Limb (tissue), 2 donors: ENCODE data around the gene PLGRKT.
"Not testable (repeated sequence)": the region's sequence is repeated elsewhere in the genome, so short reads cannot be mapped to it uniquely, and the experiment has no call there.

Experiments used
- DNase-seq, 2 donors: peaks; one replicate each; pipeline ENCODE4 v3.0.0-alpha.2; 2016; ENCODE audit errors: extremely low spot score in 2 of 2

Gene PLGRKT

GRCh38 chr9:5384436-5384835 is 53.3 kb downstream of the PLGRKT start:
- DNase-seq: no peak

DNA sequence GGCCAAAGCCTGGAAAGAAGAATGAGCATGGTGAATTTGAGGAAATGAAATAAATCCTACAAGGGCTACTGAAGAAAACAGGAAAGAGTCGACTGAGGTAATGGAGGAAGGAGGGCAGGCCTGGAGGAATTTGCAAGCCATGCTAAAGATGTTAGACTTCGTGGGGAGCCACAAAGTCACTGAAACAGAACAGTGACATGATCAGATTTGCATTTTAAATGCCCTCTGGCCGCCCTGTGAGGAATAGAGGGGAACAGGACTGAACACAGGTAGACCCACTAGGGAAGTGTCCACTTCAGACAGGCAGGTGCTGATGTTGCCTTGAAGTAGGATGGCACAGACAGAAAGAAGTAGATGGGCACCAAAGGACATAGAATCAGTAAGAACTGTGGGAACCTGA is 55.2 kb downstream of the PLGRKT start:
- no peak for DNase-seq

- no peak for DNase-seq
Measured at GRCh38 chr9:5375790-5376477, 61.8 kb downstream of the PLGRKT start.

DNA sequence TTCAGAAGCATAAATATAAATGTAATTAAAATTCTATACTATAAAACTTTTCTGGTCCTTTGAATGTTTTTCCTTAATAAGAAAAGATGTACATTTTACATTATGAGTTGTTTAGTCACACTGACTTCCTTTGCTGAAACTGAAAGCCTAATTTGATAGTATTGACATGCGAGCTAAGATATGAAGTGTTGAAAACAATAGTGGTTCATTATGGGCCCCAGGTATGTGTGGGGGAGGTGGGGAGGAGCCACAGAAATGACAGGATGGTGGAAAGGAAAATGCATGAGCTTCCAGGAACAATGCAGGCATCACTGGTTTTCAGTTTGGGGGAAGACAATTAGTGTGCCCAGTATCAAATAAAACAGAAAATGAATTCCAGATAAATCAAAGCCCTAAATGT is 62.6 kb downstream of the PLGRKT start:
- DNase-seq: no peak

GRCh38 chr9:5364294-5365024 is 73.3 kb downstream of the PLGRKT start:
- DNase-seq: no peak

- peak in 1 of 2 donors; percentile 16 for DNase-seq
Measured at GRCh38 chr9:5361326-5362010, 76.3 kb downstream of the PLGRKT start.

- no peak for DNase-seq
Measured at GRCh38 chr9:5360341-5360740, 77.4 kb downstream of the PLGRKT start.

DNA sequence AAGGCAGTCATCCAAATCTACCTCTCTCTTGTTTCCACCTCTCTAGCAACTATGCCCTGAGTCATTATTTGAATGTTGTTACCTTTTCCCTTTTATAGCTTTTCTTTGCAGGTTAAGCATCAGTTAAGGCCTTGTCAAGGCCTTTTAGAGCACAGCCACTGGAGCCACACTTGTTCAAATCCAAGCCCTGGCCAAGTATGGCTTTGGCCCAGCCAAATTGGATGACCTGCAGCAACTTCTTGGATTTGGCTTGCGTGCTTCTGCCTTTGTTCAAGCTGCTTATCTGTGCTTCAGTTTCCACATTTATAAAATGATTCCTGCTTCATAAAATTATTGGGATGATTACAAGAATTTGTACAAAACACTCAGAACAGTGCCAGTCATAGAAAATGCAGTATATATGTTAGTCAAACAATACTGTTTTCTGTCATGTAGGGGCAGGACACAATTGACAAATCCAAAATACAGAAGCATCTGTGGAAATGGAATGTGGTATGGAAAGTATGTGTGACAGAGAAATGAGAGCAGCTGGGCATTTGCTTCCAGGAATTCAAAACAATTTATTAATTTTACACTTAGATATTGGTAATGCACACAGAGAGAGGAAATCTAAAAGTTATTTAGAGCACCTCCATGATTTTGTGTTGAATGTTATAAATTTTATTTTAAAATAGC is 80.2 kb downstream of the PLGRKT start:
- DNase-seq: peak in 1 of 2 donors; percentile 7

- no peak for DNase-seq
Measured at GRCh38 chr9:5355817-5356216, 81.9 kb downstream of the PLGRKT start.

DNA sequence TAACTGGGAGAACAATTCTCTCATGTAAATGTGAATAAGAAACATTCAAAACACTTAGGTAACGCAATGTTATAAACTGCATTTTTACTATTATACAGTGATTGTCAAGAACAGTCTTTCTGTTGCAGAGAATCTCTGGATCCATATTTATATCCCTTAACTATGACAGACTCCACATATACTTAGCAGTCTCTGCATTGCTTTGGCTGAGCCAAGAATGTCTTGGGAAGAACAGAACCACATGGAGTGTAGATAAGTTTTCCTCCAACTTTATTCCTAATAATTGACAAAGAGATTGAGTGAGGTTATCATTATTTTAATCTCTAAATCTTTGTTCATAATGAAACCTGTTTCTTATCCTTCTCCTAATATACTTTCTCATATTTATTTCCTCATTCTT is 82.5 kb downstream of the PLGRKT start:
- no peak for DNase-seq

- no peak for DNase-seq
Measured at GRCh38 chr9:5354184-5354583, 83.5 kb downstream of the PLGRKT start.

DNA sequence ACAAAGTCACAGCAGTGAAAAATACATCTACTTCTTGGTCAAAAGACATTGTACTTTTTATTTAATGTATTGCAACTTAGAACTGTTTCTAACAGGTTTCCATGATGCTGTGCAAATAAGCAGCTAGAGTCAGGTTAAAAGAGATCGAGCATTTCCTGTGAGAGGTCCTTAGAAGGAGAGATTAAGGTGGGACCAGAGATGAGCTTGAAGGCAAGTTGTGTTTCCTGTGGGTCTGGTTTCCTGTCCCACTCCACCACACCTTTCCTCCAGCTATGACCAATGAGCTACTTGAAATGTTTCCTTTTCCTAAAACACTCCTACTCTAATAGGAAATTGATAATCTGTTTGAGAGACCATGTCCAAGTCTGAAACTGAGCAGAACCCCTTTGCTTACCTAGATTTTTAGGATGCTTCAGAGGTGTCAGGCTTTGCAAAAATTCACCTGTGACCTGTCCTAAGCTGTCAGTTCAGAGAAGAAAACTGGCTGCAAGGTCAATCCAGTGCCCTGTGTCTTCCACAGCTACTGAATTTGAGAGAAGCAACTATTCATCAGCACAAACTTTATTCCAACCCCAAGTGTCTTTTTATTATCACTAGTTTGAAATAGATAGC is 85.0 kb downstream of the PLGRKT start:
- DNase-seq: no peak

- not testable (repeated sequence) for DNase-seq
Measured at GRCh38 chr9:5338992-5339981, 98.4 kb downstream of the PLGRKT start, which contains the start of gene RLN1. Gene RLN1 (minus strand): TSS chr9:5339876. CDS start chr9:5339746, 130 bp downstream.

GRCh38 chr9:5336688-5337087 is 101.0 kb downstream of the PLGRKT start:
- DNase-seq: no peak

GRCh38 chr9:5331276-5331675 is 106.4 kb downstream of the PLGRKT start:
- not testable (repeated sequence) for DNase-seq

DNA sequence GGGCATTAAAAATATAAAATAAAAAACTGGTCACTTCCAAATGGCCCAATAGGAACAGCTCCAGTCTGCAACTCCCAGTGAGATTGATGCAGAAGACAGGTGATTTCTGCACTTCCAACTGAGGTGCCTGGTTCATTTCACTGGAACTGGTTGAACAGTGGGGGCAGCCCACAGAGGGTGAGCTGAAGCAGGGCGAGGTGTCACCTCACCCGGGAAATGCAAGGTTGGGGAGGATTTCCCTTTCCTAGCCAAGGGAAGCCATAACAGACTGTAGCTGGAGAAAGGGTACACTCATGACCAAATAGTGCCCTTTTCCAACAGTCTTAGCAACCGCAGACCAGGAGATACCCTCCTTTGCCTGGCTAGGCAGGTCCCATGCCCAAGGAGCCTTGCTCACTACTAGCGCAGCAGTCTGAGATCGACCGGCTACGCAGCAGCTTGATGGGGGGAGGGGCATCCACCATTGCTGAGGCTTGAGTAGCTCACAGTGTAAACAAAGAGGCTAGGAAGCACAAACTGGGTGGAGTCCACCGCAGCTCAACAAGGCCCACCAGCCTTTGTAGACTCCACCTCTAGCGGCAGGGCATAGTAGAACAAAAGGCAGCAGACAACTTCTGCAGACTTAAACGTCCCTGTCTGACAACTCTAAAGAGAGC is 110.7 kb downstream of the PLGRKT start:
- DNase-seq: no peak

DNA sequence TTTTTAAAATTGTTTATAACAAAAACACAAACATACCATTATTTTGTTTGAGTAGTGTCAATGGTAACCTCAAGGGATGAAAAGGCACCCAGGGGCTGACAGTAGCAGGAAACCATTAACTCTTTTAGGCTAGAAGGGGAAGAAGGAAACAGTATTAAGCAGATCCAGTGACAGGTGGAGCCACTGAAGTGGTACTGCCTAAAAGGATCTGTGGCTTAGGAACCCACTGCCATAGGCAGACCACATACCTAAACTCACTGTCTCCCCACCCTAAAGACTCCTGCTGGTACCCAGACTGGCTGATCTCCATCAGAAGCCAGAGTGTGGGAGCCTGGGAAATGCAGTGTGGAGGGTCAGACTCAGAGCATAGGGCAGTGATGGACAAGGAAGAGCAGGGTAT is 111.5 kb downstream of the PLGRKT start:
- DNase-seq: no peak

GRCh38 chr9:5321601-5322000 is 116.1 kb downstream of the PLGRKT start:
- not testable (repeated sequence) for DNase-seq

DNA sequence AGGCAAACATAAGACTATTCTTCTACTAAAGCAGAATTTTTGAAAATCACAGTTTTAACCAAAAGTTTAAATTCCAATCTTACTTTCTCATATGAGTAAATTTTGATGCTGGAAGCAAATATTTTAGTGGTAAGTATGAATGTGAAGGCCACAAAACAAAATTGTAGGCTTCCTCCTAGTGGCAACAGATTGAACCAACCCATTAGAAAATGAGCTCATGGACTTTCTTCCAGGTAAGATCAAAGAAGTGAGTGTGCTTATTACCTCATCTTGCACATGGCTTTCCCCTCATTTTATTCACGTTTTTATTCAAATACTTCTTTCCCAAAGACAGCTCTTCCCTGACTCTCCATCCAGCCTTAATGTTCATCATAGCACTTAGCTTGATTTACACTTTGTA is 116.7 kb downstream of the PLGRKT start:
- no peak for DNase-seq

GRCh38 chr9:5316406-5316805 is 121.3 kb downstream of the PLGRKT start:
- not testable (repeated sequence) for DNase-seq
